IPS-11a (cell line): ENCODE data around the gene BICD1.
"Not testable (repeated sequence)": the region's sequence is repeated elsewhere in the genome, so short reads cannot be mapped to it uniquely, and the experiment has no call there.

ENCODE experiments used
- H3K4me3 ChIP-seq: one replicate; pipeline ENCODE4 v1.5.1; 2013; ENCODE audit warnings: low read depth, low read length, control low read depth

BICD1 gene

GRCh38 chr12:32181498-32182175 is 75.0 kb downstream of the BICD1 start:
- H3K4me3 ChIP-seq = no peak overlapping the region

DNA sequence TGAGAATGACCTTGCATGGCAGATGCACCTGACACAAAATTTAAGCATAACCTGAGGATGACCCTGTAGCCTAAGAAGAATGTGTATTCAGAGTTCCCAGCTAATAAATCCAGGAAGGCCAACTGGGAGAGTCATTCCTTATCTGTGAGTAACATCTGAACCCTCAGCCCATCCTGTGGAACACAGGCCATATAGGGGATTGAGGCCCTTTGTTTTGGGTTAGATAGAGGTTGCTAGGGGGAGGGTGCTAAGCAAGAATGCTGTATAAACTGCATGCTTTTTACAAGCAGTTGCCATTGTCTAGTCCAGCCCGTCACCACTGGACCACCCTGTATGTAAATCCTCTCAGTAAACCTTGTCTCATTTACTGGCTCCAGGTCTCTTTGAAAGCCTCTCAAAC is 77.0 kb downstream of the BICD1 start:
- no peak overlapping the region for H3K4me3 ChIP-seq

DNA sequence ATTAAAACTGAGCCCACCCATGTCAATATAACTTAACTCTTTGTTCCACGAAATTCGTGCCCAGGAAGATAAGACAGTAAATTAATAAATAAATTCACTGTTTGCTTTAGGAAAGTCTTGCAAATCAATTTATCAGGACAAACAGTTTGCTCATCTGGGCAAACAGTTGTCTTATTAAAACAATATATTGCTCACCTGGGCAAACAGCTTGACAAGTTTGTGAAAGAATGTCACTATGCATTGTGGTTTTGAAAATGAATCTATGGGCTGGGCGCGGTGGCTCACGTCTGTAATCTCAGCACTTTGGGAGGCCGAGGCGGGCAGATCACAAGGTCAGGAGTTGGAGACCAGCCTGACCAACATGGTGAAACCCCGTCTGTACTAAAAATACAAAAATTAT is 80.5 kb downstream of the BICD1 start:
- not testable (repeated sequence) for H3K4me3 ChIP-seq

DNA sequence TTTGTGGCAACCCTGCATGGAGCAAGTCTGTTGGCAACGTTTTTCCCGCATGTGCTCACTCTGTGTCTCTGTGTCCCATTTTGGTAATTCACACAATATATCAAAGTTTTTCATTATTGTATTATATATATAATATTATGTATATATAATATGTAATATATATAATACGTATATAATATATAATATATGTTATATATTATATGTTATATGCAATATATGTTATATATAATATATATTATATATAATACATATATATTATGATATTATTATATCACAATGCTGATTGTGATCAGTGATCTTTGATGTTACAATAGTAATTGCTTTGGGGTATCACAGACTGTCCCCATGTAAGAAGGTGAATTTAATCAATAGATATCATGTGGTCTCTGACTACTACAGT is 84.8 kb downstream of the BICD1 start:
- no peak overlapping the region for H3K4me3 ChIP-seq

GRCh38 chr12:32196250-32197198 is 89.9 kb downstream of the BICD1 start:
- H3K4me3 ChIP-seq = no peak overlapping the region

- H3K4me3 ChIP-seq = no peak overlapping the region
Measured at GRCh38 chr12:32197421-32197820, 90.8 kb downstream of the BICD1 start.

DNA sequence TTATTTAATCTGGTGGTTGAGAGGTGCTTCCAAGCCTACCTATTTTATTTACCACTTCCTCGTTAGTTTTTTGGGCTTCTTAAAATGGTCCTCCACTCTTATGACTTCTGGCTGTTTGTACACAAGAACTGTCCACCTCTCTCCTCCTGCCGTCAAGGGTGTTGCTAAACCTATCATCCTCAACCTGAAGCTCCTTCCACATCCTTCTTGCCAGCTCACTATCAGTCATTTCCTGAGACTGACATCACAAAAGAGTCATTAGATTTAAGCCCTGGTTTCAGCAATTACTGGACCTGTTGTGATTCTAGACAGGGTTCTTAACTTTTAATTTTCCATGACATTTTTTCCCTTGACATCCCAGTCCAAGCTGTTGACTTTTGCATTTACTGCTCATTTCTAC is 91.9 kb downstream of the BICD1 start:
- H3K4me3 ChIP-seq = no peak overlapping the region

- H3K4me3 ChIP-seq = no peak overlapping the region
Measured at GRCh38 chr12:32201096-32201495, 94.4 kb downstream of the BICD1 start.

DNA sequence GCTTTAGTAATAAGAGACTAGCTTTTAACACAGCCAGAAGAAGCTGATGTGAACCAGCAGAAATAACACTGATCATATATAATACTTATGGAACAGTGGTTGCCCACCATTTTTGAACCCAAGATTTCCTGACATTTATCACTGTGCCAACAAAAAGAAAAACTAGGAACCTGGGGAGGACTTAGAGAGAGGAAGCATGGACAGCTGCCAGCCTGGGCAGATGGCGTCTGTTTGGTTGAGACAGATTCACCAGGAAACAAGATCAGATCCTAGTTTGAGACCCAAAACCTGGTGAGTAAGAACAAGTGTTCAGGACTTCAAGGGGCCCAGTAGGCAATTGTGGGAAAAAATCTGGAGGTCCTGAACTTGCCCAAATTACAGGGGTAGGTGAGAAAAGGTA is 95.3 kb downstream of the BICD1 start:
- H3K4me3 ChIP-seq = no peak overlapping the region

DNA sequence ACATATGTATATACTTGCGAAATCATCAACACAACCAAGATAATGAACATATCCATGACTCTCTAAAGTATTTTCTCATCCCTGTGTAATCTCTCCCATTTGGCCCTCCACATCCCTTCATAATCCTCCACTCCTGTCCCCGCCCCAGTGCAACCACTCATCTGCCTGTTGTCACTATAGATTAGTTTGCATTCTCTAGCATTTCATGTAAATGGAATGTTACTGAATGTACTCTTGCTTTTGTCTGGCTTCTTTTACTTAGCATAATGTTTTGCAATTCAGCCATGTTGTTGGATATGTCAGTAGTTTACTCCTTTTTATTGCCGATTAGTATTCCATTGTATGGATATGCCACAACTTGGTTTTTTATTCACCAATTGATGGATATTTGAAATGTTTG is 99.1 kb downstream of the BICD1 start:
- no peak overlapping the region for H3K4me3 ChIP-seq

DNA sequence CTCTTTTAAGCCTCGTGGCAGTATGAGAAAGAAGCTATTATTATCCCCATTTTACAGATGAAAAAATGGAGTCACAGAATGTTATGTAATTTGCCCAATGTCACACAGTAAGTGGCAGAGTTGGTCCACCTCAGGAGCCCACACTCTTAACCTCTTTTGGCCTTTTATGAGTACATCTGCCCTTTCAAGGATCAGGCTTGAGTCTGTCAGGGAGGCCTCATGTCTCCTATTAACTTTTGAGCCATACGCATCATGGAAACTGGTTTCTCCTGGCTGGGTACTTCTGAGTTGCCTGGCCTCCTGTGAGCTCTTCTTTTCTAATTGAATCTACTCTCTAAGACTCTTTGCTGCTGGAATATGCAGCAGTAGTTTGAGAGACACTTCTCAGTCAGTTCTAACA is 101.7 kb downstream of the BICD1 start:
- H3K4me3 ChIP-seq = no peak overlapping the region

DNA sequence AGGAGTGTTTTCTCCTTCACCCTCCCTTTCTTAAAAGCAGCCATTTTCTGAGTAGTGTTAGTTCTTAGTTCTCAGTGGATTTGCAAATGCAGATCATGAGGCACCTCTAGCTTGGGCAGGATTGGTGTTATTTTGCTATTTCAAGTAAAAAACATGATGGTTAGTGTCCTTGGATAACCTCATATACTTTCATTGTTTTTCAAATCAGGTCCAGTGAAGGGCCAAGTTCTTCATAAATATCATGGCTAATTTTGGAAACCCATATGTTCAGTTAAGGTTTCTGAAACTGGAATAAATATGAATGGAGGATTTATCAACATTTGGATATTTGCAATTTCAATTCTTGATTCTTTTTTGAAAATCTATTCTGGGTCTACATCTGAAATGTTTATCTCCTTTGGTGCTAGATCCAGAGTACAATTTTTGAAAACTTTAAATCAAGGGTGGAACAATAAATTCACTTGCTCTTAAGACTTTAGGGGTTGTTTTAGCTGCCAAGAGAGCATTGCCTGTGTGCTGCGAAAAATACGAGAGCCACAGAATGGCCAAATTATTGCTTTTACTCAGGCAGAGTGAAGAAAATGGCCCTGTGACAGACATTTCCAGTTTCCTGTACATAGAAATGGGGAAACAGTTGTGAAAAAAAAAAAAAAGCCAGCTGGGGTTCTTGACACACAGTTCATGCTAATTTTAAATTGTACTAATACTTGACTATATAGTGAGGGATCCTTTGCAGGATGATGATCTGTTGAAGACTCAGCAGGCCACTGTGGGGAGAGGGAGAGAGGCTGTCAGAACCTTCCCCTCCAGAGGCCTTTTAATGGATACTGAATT is 104.6 kb downstream of the BICD1 start:
- H3K4me3 ChIP-seq = no peak overlapping the region

- no peak overlapping the region for H3K4me3 ChIP-seq
Measured at GRCh38 chr12:32211900-32212156, 105.2 kb downstream of the BICD1 start.

- H3K4me3 ChIP-seq = no peak overlapping the region
Measured at GRCh38 chr12:32214723-32215122, 108.1 kb downstream of the BICD1 start.

DNA sequence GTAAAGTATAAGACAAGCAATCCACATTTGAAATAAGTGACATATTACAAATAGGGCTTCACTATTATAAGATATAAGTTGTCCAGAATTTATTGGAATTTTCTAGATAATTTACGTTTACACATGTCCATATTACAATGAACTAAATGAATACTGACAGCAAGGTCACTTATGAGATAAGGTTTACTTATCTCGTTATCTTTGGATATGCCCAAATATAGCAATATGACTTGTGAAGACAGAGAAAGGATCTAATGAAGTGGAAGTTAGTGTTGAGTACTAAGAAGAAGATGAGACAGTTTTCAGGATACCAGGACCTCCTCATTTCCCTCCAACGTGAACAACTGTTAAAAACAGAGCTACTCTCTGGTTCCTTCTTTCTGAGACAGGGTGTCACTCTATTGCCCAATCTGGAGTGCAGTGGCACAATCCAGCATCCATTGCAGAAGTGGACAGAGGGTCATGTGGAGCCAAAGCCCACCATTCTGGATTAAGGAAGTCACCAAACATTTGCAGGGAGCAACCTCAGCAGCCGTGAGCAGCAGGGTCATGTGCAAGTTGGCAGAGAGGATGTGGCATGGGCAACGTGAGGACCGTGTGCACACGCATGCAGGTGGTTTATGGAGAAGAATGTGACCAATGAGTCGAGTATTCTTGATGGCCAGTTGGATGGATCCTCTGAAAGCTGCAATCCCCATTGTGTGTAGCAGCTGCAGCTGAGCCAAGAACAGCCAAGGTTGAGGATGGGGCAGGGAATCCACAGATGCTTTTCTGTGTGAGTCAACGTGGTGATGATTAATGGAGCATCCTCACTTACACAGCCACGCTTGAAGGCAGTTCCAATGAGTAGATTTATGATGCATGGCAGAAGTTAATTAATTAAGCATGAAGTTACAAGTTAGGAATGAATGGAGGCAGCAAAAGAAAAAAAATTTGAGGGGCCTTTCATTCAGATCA is 111.0 kb downstream of the BICD1 start:
- no peak overlapping the region for H3K4me3 ChIP-seq

DNA sequence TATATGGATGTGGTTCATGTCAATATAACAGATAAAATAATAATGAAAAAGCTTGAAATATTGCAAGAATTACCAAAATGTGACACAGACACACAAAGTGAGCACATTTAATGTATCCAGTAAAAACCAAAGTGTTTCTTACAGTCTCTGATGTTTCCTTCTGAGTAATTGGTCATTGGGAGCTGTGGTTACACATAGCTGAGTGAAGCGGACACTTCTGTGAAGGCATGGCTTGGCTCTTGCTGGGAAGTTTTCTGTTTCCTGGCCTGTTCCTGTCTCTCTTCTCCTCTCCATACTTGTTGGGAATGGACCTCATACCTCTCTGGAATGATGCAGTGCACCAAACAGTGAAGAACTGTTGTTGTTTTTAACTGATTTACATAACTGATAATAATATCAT is 117.3 kb downstream of the BICD1 start:
- no peak overlapping the region for H3K4me3 ChIP-seq

GRCh38 chr12:32226768-32227167 is 120.1 kb downstream of the BICD1 start:
- no peak overlapping the region for H3K4me3 ChIP-seq

DNA sequence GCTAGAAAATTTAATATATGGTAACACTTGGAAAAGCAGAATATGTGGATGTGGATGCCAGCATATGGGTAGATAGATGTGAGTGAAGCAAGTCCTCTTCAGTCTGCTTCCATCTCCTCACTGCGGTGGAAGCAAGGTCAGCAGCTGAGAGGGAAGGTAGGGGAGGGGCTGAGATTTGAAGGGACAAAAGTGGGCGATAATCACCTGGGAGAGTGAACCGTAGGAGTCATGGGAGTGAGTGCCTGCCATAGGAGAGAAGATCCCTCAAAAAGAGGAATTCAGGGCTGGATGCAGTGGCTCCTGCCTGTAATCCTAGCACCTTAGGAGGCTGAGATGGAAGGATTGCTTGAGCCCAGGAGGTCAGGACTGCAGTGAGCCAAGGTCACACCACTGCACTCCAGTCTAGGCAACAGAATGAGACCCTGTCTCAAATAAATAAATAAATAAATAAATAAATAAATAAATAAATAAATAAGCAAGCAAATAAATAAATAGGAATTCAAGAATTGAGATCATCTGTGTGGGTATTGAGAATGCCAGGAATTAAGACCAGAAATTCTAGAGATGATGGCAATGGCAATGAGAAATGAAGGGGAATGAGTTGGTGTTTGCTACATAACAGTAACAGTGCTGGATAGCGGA is 123.4 kb downstream of the BICD1 start:
- no peak overlapping the region for H3K4me3 ChIP-seq

- H3K4me3 ChIP-seq = no peak overlapping the region
Measured at GRCh38 chr12:32230613-32230993, 124.0 kb downstream of the BICD1 start.

- not testable (repeated sequence) for H3K4me3 ChIP-seq
Measured at GRCh38 chr12:32231361-32231760, 124.7 kb downstream of the BICD1 start.
